ENCODE measurements around the gene NOS1.

GRCh38 chr12:117300174-117300573, 61.3 kb downstream of the NOS1 start:
- TF ChIP-seq ZFP3 (CRISPR knock-in tag; IDR thresholded peaks at IDR 0.05) (no peak), ZNF565 (CRISPR knock-in tag; conservative IDR thresholded peaks at IDR 0.05; ENCODE audit: low read depth) (no peak), ZNF8 (CRISPR knock-in tag; IDR thresholded peaks at IDR 0.05) (no peak), OSR1 (CRISPR knock-in tag; IDR thresholded peaks at IDR 0.05) (no peak), CREB5 (CRISPR knock-in tag; IDR thresholded peaks at IDR 0.05; ENCODE audit: low read depth) (no peak), CSDC2 (CRISPR knock-in tag; IDR thresholded peaks at IDR 0.05) (no peak), PATZ1 (CRISPR knock-in tag; IDR thresholded peaks at IDR 0.05; ENCODE audit: borderline replicate concordance) (no peak), TOX (CRISPR knock-in tag; IDR thresholded peaks at IDR 0.05; ENCODE audit: borderline replicate concordance) (no peak), ARNTL (CRISPR knock-in tag; IDR thresholded peaks at IDR 0.05; ENCODE audit: borderline replicate concordance, low read depth) (no peak), RARB (CRISPR knock-in tag; IDR thresholded peaks at IDR 0.05) (no peak)
- TF ChIP-seq, protein P1, sequence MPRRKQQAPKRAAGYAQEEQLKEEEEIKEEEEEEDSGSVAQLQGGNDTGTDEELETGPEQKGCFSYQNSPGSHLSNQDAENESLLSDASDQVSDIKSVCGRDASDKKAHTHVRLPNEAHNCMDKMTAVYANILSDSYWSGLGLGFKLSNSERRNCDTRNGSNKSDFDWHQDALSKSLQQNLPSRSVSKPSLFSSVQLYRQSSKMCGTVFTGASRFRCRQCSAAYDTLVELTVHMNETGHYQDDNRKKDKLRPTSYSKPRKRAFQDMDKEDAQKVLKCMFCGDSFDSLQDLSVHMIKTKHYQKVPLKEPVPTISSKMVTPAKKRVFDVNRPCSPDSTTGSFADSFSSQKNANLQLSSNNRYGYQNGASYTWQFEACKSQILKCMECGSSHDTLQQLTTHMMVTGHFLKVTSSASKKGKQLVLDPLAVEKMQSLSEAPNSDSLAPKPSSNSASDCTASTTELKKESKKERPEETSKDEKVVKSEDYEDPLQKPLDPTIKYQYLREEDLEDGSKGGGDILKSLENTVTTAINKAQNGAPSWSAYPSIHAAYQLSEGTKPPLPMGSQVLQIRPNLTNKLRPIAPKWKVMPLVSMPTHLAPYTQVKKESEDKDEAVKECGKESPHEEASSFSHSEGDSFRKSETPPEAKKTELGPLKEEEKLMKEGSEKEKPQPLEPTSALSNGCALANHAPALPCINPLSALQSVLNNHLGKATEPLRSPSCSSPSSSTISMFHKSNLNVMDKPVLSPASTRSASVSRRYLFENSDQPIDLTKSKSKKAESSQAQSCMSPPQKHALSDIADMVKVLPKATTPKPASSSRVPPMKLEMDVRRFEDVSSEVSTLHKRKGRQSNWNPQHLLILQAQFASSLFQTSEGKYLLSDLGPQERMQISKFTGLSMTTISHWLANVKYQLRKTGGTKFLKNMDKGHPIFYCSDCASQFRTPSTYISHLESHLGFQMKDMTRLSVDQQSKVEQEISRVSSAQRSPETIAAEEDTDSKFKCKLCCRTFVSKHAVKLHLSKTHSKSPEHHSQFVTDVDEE (CRISPR knock-in tag; IDR thresholded peaks at IDR 0.05): no peak

Data from SK-N-SH treated with all-trans-retinoic acid at 6 μM for 48 hours (cell line).